H1 (cell line): ENCODE data around the gene MAML1. TPM values are rescaled to one million over a fixed set of nuclear protein-coding genes. Genes with fewer than 3 reads are reported as not detected.

ENCODE experiments used
- SIN3A ChIP-seq, 2 experiments: IDR thresholded peaks in 1 of 2; conservative IDR thresholded peaks in 1 of 2; 2 replicates each; pipeline ENCODE4 v1.6.1; 2011 to 2012; ENCODE audit warnings: low read length in 2 of 2, improper control_type of control experiment in 1 of 2, low read depth in 1 of 2, mild to moderate bottlenecking in 1 of 2
- polyA plus RNA-seq, 7 experiments: library from polyadenylated mRNA; depleted of rRNA in 3 of 7; stranded (reverse) in 5 of 7; unstranded in 2 of 7; fragments of >200 nt in 5 of 7; fragments of 200-250 nt in 2 of 7; gene quantifications; 1 replicate in 5 of 7; 2 replicates in 1 of 7; 4 replicates in 1 of 7; pipeline versions ENCODE4 v1.2.1 to v1.2.3, GENCODE V29; 2011 to 2013; ENCODE audit warnings: missing spikeins in 2 of 7, mixed read lengths in 2 of 7
- total RNA-seq: library from RNA; stranded (reverse); fragmentation: NEBNext Ultra II Directional; extraction: Animal tissue kit (Norgen Biotek cat#: 25700); gene quantifications from 2 replicates; pipeline ENCODE4 v1.2.1, GENCODE V29; 2021

Gene MAML1
- total and polyA plus RNA-seq, 2 of the 8 experiments (the other 6 are each of a cell fraction or from before 2014, with no cell fraction given): 17.1 to 41.9 TPM

DNA sequence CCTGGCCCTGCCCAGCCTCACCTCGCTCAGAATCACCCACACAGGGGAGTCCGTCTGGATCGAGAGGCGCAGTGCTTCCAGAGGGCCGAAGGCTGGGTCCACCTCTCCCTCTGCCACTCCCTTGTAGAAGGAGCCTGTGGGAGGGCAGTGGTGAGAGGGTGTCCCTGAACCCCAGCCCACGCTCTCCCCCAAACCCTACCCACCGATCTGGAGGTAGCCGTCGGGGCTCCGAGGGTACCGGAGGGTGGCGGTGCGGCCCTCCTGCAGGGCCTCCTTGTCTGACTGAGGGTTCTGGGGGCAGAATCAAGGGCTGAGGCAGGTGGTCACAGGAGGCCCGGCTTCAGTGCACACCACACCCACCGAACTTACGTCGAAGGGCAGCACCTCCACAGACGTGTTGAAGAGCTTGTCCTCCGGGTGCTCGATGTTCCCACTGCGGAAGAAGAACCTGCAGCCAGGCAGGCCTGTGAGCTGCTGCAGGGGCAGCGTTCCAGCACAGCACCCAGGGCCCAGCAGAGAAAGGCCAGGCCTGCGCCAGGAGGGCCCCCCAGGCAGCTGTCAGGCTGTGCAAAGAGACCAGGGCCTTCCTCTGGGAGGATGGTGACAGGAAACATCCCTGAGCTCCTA lies 65.6 kb downstream of the MAML1 start (continued):
- no peak for TF ChIP-seq SIN3A (conservative IDR thresholded peaks at IDR 0.05 in 1 of 2, IDR thresholded peaks at IDR 0.05 in 1 of 2; ENCODE audit: low read depth in 1 of 2, low read length in 2 of 2)
